ENCODE measurements around the gene ZNF273.

Gene ZNF273

GRCh38 chr7:64876792-64877713, 26.0 kb upstream of the ZNF273 start:
- in situ Hi-C loops (cut with HindIII; ENCODE audit: low sequenced_read_pairs), result no loop called here
- H3K4me3 ChIP-seq (ENCODE audit: low read depth, low read length), result peak overlapping the region; percentile 10
- DNase-seq (ENCODE audit: low read depth, low spot score), result no peak
- TF ChIP-seq CTCF (IDR thresholded peaks at IDR 0.05; ENCODE audit: low read depth, low read length), result no peak

DNA sequence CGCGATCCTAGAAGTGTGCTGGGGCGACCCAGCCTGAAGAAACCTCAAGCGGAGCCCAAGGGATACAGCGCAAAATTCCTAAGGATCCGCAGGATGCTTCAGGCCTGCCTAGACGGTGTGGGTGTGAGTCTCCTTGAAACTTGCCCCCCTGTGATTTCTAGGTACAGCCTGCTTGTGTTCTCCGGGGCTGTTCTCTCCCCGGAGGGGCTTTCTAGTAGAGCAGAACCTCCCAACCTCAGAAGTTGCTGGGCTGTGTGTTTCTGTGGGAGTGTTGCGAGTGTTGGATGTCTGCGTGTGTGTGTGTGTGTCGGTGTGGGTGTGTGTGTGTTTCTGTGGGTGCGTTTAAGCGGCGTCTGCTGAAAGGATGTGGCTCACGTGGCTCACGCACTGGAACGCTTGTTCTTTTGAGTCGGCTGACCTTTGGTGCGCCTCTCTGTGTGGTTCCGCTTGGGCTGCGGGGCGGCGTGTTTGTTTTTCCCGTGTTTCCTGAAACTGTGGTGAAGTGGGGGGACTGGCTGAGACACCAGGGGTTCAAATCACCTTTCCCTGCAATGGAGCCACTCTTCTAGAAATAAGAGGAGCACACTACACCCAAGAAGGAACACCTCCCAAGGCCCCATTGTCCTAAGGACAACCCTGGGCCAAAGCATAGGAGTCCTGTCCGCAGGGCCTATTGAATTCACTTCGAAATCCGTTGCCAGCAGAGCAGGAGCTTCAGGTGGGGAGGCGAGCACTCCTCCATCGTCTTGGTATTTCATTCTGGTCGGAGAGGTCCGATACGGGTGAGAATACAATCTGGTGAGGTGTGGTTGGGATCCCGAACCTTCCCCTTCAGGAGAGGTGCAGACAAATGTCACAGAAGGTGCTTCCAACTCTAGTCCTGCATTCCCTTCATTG, 25.1 kb upstream of the ZNF273 start:
- peak overlapping the region; percentile 10 for H3K4me3 ChIP-seq (ENCODE audit: low read depth, low read length)
- no peak for TF ChIP-seq CTCF (IDR thresholded peaks at IDR 0.05; ENCODE audit: low read depth, low read length)
- DNase-seq (ENCODE audit: low read depth, low spot score), result no peak
- in situ Hi-C loops (cut with HindIII; ENCODE audit: low sequenced_read_pairs), result no loop called here

- TF ChIP-seq CTCF (IDR thresholded peaks at IDR 0.05; ENCODE audit: low read depth, low read length), result no peak
- in situ Hi-C loops (cut with HindIII; ENCODE audit: low sequenced_read_pairs), result no loop called here
- no peak for DNase-seq (ENCODE audit: low read depth, low spot score)
- H3K4me3 ChIP-seq (ENCODE audit: low read depth, low read length), result no peak overlapping the region
Measured at GRCh38 chr7:64878684-64879083, 24.4 kb upstream of the ZNF273 start.

DNA sequence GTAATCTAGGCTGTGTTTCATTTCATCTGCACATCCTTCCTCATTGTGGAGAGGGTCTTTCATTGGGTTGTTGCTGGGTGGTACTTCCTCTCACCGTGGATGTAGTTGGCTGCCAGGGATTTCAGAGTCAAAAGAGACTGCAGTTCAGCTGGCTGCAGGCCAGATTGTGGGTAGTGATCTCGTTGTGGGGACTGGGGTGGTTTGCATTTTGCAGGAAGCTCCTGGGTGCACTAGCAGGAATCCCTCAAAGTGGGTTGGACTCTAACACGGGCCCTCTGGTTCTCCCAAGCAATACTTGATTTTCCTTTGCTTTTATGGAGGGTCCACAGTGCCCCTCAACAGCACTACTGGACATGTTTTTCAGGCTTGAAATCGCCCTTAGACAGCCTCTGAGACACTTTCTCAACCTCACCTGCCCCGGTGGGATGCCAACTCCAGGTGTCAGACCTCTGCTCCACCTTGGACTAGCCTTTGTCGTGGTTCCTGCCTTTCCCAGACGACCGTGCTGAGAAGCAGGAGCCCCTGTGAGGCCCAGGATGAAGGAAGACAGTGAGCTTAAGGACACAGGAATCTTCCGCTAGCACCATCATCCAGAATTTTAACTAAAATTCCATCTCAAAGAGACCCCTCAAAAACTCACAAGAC, 23.9 kb upstream of the ZNF273 start:
- H3K4me3 ChIP-seq (ENCODE audit: low read depth, low read length), result no peak overlapping the region
- no peak for DNase-seq (ENCODE audit: low read depth, low spot score)

DNA sequence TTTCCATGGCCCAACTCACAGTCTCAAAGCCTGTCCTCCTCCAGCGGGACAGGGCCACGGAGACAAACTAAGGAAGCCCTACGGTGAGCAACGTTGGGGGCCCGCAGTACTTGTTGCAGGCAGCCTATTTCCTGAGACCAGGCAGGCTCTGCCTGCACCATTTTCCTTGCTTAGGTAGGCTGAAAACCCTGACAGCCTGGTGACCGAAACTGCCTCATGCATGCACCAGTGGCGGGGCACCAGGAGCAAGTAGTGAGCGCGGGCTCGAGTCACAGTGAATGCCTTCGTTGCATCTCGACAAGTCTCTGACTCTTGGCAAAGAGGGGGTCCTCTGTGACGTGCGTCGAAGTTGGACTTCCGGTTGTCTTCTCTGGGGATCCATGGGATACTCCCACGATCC, 23.3 kb upstream of the ZNF273 start:
- H3K4me3 ChIP-seq (ENCODE audit: low read depth, low read length), result no peak overlapping the region
- in situ Hi-C loops (cut with HindIII; ENCODE audit: low sequenced_read_pairs), result no loop called here
- DNase-seq (ENCODE audit: low read depth, low spot score), result no peak
- no peak for TF ChIP-seq CTCF (IDR thresholded peaks at IDR 0.05; ENCODE audit: low read depth, low read length)

More for the DNA sequence above, 23.9 kb upstream of the ZNF273 start:
- no peak for TF ChIP-seq CTCF (IDR thresholded peaks at IDR 0.05; ENCODE audit: low read depth, low read length)
- in situ Hi-C loops (cut with HindIII; ENCODE audit: low sequenced_read_pairs), result no loop called here
